Uterus (tissue), 4 donors: Measurements from ENCODE around the gene PROCR. TPM values are rescaled to one million over a fixed set of nuclear protein-coding genes. Genes with fewer than 3 reads are reported as not detected.

Experiments used
- DNase-seq, 2 donors: peaks; one replicate each; pipeline ENCODE4 v3.0.0-alpha.2; 2019 to 2020
- H3K27ac ChIP-seq, 2 donors: fragments of 200-600 bp; sonication (generic); 1 replicate in 1 of 2; 2 replicates in 1 of 2; pipeline ENCODE4 v1.5.1; 2016 to 2018
- H3K27me3 ChIP-seq, 2 donors: fragments of 200-600 bp; sonication (generic); one replicate each; pipeline ENCODE4 v1.5.1; 2018 to 2019; ENCODE audit warnings: control low read depth in 1 of 2
- H3K36me3 ChIP-seq, 2 donors: fragments of 200-600 bp; sonication (generic); one replicate each; pipeline ENCODE4 v1.5.1; 2019; ENCODE audit warnings: control low read depth in 1 of 2
- H3K4me1 ChIP-seq, 2 donors: fragments of 200-600 bp; sonication (generic); one replicate each; pipeline ENCODE4 v1.5.1; 2018 to 2019; ENCODE audit warnings: control low read depth in 1 of 2
- H3K4me3 ChIP-seq, 2 donors: fragments of 200-600 bp; sonication (generic); 1 replicate in 1 of 2; 2 replicates in 1 of 2; pipeline ENCODE4 v1.5.1; 2018 to 2019; ENCODE audit warnings: mild to moderate bottlenecking in 1 of 2
- H3K9me3 ChIP-seq, 2 donors: fragments of 200-600 bp; sonication (generic); one replicate each; pipeline ENCODE4 v1.5.1; 2019; ENCODE audit warnings: control low read depth in 1 of 2
- POLR2A ChIP-seq, 2 donors: fragments of 450-650 bp; IDR thresholded peaks; one replicate each; pipeline ENCODE4 v1.6.1; 2016; ENCODE audit warnings: antibody characterized with exemption in 2 of 2, mild to moderate bottlenecking in 1 of 2, moderate library complexity in 1 of 2
- intact Hi-C: fragments of 100-400 bp; cut with DNase I; formaldehyde crosslinking; loops from one replicate; pipeline ENCODE4 v1.15.1; 2023; ENCODE audit warnings: low total_unique reads
- total RNA-seq, 4 donors: library from RNA; depleted of rRNA in 3 of 4; stranded (reverse); fragments of >200 nt in 3 of 4; gene quantifications; one replicate each; pipeline versions ENCODE4 v1.1.0 to v1.2.4, GENCODE V29; 2014 to 2023
- TF ChIP-seq, protein P1 (sequence below), 4 experiments: fragments of 200-600 bp in 2 of 4; fragments of 450-650 bp in 2 of 4; sonication (generic) in 2 of 4; IDR thresholded peaks; one replicate each; pipeline ENCODE4 v1.5.1; 2016 to 2019; ENCODE audit warnings: antibody characterized with exemption in 4 of 4, mild to moderate bottlenecking in 2 of 4, moderate library complexity in 1 of 4
- donor health status: DM: yes; HTN: yes; CAD: no.

Gene PROCR
- total RNA-seq, 4 donors from 2014 or later = 40.2 to 96.2 (median 60.7) TPM

GRCh38 chr20:35215066-35215956, 43.4 kb downstream of the PROCR start:
- Histone ChIP-seq H3K4me3 (no peak overlapping the region), H3K9me3 (no peaks in the 10 kb centered on the region), H3K36me3 (no peaks in the 10 kb centered on the region), H3K27ac (no peak overlapping the region), H3K4me1 (no peaks in the 10 kb centered on the region), H3K27me3 (no peaks in the 10 kb centered on the region)
- TF ChIP-seq POLR2A (IDR thresholded peaks at IDR 0.05) = no peak
- TF ChIP-seq, protein P1, sequence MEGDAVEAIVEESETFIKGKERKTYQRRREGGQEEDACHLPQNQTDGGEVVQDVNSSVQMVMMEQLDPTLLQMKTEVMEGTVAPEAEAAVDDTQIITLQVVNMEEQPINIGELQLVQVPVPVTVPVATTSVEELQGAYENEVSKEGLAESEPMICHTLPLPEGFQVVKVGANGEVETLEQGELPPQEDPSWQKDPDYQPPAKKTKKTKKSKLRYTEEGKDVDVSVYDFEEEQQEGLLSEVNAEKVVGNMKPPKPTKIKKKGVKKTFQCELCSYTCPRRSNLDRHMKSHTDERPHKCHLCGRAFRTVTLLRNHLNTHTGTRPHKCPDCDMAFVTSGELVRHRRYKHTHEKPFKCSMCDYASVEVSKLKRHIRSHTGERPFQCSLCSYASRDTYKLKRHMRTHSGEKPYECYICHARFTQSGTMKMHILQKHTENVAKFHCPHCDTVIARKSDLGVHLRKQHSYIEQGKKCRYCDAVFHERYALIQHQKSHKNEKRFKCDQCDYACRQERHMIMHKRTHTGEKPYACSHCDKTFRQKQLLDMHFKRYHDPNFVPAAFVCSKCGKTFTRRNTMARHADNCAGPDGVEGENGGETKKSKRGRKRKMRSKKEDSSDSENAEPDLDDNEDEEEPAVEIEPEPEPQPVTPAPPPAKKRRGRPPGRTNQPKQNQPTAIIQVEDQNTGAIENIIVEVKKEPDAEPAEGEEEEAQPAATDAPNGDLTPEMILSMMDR (IDR thresholded peaks at IDR 0.05) = no peak
- intact Hi-C loops = no loop called here
- no peak for DNase-seq

DNA sequence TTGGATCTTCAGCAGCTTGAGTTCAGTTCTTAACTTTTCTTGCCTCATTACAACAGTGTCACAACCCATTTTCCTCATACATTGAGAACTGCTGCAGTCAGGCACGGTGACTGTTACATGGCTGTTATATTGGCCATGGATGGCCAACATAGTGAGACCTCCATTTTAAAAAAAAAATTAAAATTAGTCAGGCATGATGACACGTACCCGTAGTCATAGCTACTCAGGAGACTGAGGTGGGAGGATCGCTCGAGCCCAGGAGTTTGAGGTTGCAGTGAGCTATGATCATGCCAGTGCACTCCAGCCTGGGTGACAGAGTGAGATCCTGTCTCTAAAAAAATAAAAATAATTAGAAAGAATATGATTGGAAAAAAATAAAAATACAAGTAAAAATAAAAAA, 44.7 kb downstream of the PROCR start:
- H3K27me3 ChIP-seq = no peaks in the 10 kb centered on the region
- no peak overlapping the region for H3K4me3 ChIP-seq
- H3K36me3 ChIP-seq = no peaks in the 10 kb centered on the region
- no peak overlapping the region for H3K27ac ChIP-seq
- no peak for TF ChIP-seq POLR2A (IDR thresholded peaks at IDR 0.05)
- TF ChIP-seq, protein P1 (IDR thresholded peaks at IDR 0.05) = no peak
- H3K4me1 ChIP-seq = no peaks in the 10 kb centered on the region
- intact Hi-C loops = no loop called here
- H3K9me3 ChIP-seq = no peaks in the 10 kb centered on the region
- DNase-seq = no peak

DNA sequence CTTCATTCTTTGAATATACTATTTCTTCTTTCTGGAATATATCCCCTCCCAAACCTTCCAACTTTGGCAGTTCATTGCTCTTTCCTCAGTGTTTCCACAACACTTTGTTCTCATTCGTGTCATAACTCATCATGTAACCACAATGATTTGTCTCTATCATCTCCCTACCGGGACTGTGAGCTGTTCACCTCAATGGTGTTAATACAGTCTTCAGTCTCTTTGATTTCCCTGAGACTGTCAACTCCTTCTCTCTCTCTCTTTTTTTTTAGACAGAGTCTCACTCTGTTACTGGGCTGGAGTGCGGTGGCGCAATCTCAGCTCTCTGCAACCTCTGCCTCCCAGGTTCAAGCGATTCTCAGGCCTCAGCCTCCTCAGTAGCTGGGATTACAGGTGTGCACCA, 52.1 kb downstream of the PROCR start:
- Histone ChIP-seq H3K27ac (no peak overlapping the region), H3K36me3 (no peaks in the 10 kb centered on the region), H3K9me3 (no peaks in the 10 kb centered on the region), H3K27me3 (peaks cover 0 to 3% of the 10 kb centered on the region in 2 donors), H3K4me3 (no peak overlapping the region), H3K4me1 (peaks cover 0 to 4% of the 10 kb centered on the region in 2 donors)
- intact Hi-C loops = no loop called here
- TF ChIP-seq, protein P1 (IDR thresholded peaks at IDR 0.05) = no peak
- TF ChIP-seq POLR2A (IDR thresholded peaks at IDR 0.05) = no peak
- no peak for DNase-seq

DNA sequence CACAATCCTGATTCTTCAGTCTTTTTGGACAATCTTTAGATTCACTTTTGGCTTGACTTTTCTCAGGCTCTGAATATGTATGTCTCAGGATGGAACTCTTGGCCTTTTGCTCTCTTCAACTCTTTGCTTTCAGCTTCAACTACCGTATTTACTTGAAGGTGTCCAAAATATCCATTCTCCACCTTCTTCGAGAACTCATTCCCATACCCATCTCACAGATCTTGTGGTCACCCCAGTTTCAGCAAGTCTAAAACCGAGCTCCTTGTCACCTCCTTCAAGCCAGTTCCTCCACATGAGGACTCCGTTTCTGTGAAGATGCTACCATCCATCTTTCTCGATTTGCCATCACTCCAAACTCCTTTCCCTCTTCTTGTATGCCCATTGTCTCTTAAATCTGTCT, 52.7 kb downstream of the PROCR start:
- peaks cover 0 to 4% of the 10 kb centered on the region in 2 donors for H3K4me1 ChIP-seq
- no peaks in the 10 kb centered on the region for H3K9me3 ChIP-seq
- H3K36me3 ChIP-seq = no peaks in the 10 kb centered on the region
- H3K4me3 ChIP-seq = no peak overlapping the region
- H3K27ac ChIP-seq = no peak overlapping the region
- H3K27me3 ChIP-seq = peaks cover 0 to 3% of the 10 kb centered on the region in 2 donors
- no peak for DNase-seq
- intact Hi-C loops = no loop called here
- TF ChIP-seq, protein P1 (IDR thresholded peaks at IDR 0.05) = no peak
- TF ChIP-seq POLR2A (IDR thresholded peaks at IDR 0.05) = no peak

DNA sequence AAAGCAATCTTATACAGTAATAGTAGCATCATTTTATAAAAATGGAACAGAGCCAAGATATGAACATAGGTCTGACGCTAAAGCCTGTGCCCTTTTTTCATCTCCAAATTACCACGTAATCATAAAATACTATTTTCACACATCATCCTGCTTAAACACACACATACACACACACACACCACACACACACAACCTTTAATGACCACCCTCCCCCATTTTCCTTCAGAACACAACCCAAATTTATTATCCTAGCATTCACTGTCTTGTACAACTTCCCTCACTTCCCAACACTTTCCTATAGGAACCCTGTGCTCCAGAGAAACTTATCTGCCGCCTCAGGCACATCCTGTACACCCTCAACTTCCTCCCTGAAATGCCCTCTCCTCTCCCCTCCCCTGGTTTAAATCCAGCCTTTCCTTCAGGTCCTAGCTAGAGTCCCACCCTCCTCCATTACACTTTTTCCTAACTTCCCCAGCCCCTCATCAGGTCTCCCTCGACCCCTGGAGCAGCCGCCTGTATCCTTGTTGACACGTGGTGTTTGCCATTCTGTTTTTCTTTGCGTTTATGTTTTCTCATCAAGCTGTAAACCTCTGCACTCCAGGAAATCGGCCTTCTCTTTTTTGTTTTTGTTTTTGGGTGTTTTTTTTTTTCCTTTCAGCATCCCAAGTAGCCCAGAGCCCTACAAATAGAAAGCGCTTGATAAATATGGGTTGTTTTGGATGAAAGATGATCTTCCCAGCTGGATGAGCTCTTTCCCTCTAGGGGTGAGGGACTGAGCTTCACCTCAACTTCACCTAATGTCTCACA, 53.6 kb downstream of the PROCR start:
- TF ChIP-seq, protein P1 (IDR thresholded peaks at IDR 0.05) = no peak
- TF ChIP-seq POLR2A (IDR thresholded peaks at IDR 0.05) = no peak
- Histone ChIP-seq H3K4me3 (no peak overlapping the region), H3K27me3 (peaks cover 0 to 3% of the 10 kb centered on the region in 2 donors), H3K27ac (no peak overlapping the region), H3K9me3 (no peaks in the 10 kb centered on the region), H3K4me1 (peaks cover 0 to 4% of the 10 kb centered on the region in 2 donors), H3K36me3 (no peaks in the 10 kb centered on the region)
- no peak for DNase-seq
- intact Hi-C loops = no loop called here
